GM21723 (cell line): ENCODE data around the gene FOLH1.
A peak's percentile ranks its signal among the peaks of the same experiment; 100 is the strongest.
"Not testable (repeated sequence)": the region's sequence is repeated elsewhere in the genome, so short reads cannot be mapped to it uniquely, and the experiment has no call there.

Experiments
- ATAC-seq: cut with Tn5 transposase; IDR thresholded peaks from one replicate; pipeline ENCODE4 v1.9.1; 2021; ENCODE audit warnings: mild to moderate bottlenecking, moderate library complexity; ENCODE audit not compliant: unreplicated experiment

The FOLH1 gene

DNA sequence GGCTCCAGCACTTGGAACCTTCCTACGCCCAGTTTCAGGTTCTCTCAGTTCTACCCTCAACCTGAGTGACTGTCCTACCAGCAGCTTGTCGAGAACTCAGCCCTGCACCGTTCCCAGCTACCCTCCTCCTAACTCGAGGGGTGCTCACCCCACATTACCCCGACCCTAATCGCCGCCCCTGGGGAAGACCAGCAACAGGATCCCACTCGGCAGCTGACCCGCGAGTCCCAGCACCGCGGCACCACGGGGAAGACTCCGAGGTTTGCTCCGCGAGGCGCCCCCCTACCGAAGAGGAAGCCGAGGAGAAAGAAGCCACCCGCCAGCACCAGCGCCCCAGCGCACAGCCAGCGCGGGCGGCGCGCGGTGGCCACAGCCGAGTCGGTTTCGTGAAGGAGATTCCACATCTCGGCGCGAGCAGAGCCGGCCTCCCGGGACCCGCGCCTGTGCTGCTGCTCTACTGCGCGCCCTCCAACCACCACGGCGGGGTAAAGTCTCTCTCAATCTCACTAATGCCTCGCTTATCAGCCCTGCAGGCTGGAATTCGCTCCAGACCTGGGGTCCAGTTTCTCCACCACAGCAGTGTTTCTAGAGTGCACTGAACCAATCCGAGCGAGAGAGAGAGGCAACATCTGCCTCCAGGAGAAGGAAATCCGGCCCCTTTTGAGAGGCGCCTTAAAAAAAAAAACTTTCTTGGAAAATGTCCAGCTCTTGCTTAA is at the start of gene FOLH1:
Gene FOLH1 (minus strand): TSS at position 597 of the 716 bp plus-strand sequence. CDS start 193 bp downstream, at position 404.
- peak; percentile 62 for ATAC-seq

DNA sequence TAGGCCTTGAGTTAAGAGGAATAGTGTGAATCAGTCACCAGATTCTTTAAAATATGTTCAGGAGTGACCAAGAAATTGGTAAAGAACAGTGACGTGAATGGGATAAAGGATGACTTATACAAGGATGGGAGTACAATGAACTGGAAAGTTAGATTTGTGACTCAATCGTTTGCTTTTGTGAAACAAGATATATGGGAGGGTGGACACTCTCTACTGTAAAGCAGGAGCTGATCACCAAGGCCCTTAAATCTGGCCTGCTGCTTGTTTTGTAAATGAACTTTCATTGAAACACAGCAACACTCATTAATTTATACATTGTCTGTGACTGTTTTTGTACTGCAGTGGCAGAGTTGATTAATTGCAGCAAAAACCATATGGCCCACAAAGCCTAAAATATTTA is 46.7 kb upstream of the FOLH1 start:
- not testable (repeated sequence) for ATAC-seq

DNA sequence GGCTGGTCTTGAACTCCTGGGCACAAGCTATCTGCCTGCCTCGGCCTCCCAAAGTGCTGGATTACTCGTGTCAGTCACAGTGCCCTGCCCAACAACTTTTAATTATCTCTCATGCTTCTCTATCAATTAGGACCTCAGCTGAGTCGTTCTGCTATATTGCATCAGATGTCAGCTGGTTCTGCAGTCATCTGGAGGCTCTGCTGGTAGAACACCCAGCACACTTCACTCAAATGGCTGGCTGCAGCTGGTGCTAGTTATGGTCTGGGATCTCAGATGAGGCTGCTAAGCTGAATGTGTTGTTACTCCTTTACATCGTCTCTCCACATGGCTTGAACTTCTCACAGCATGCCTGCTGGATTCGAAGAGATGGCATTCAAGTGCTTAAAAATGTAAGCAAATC is 42.8 kb upstream of the FOLH1 start:
- not testable (repeated sequence) for ATAC-seq

DNA sequence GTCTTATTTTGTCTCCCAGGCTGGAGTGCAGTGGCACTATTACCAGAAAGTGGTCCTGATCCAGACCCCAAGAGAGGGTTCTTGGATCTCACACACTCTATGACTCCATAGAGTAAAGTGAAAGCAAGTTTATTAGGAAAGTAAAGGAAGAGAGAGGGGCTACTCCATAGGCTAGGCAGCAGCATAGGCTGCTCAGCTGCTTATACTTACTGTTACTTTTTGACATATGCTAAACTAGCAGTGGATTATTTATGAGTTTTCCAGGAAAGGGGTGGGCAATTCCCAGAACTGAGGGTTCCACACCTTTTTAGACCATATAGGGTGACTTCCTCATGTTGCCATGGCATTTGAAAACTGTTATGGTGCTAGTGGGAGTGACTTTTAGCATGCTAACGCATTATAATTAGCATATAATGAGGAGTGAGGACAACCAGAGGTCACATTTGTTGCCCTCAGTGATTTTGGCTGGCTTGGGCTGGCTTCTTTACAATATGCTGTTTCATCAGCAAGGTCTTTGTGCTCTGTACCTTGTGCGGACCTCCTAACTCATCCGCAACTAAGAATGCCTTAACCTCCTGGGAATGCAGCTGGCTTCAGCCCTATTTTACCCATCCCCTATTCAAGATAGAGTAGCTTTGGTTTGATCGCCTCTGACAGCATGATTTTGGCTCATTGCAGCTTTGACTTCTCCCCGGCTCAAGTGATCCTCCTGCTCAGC is 42.2 kb upstream of the FOLH1 start:
- not testable (repeated sequence) for ATAC-seq

DNA sequence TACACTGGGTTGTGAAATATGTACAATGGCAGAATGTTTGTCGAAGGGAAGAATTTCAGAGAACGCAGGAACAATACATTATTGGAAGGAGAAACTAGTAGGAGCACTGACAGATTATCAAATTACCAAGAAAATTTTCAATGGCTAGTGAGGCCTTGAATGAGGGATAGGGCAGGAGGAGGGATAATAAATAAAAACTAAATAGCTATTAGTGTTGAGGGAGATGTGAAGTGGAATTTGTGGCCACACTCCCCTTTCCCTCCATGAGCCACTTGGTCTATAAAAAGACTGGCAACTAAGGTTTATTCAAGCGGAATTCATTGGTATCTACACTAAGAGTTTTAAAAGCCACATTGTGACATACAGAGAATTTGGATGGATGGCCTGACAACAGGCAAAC is 41.0 kb upstream of the FOLH1 start:
- not testable (repeated sequence) for ATAC-seq

DNA sequence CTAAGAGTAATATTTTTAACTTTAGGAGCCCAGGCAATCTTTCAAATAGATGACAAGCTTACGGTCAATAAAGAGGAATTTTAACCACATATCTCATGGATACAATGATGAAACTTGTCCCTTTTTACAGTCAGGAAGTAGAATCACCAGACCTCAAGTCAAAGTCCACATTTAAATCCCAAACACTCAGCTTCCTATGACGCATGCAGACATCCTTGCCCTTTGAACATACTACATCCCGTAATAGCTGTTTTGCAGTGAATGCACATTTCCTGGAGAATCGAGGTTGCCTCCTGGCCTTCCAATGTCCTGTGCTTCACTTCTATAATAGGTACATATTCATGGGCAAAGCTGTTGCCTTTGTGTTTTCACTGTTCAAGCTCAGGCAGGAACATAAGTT is 25.3 kb upstream of the FOLH1 start:
- ATAC-seq, result not testable (repeated sequence)

DNA sequence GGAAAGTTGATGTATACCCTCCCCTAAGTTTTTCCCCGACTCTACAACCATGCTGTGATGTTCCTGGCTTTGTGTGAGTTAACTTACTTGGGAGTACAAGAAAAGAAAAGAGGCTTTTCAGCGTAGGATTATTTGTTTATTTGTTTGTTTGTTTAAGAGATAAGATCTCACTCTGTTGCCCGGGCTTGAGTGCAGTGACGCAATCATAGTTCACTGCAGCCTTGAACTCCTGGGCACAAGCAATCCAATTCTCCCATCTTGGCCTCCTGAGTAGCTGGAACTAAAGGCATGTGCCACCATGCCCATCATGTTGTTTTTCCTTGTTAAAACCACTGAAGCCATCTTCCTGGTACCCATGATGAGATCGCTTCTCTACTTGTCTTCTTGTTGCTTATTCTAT is 24.6 kb upstream of the FOLH1 start:
- not testable (repeated sequence) for ATAC-seq

DNA sequence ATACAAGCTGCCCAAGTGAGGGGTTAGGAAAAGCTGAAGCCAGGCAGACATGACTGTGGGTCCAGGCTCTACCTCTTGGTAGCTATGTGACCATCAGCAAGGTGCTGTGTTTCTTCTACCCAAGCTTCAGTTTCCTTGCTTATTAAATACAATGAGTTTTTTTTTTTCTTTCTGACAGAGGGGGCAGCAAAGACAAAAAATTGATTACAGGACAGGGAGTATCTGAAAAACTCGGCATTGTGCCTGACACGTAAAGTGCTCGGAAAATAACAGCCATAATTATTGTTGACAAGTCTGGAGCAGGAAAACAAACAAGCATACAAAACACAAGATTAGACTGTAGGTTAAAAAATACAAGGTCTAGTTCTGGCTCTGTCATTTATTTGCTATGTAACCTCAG is 23.3 kb upstream of the FOLH1 start:
- ATAC-seq, result not testable (repeated sequence)

DNA sequence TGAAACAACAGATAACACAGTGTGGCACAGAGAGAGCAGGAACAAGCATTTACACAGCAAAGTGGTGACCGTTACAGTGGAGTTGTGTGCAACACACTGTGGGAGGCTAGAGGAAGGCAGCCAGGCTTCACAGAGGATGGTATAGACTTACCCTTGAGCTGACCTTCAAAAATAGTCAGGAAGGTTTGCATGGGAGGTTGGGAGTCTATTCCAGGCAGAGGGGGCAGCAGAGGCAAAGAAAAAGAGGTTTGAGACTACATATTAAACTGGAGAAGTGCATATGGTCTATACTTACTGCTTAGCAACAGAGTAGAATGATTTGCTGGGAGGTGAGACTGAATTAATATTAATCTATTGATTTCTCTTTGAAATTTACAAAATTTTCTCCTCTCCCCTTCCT is 22.1 kb upstream of the FOLH1 start:
- not testable (repeated sequence) for ATAC-seq

DNA sequence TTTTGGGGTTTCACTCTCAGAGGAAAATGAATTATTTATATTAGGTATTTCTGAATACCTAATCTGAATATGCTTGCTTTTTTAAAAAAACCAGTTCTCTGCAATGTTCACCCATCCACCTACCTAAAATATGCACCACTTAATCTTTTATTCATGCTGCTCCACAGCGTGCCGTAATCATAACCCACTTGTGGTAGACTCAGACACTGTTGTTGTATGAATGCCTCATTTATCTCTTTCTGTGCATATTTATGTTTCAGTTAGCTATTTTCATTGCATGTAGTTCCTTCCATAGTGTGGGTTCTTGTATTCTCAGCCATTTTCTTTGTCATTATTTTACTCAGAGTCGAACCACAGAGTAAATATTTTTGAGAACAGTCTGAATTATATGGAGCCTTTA is 21.6 kb upstream of the FOLH1 start:
- ATAC-seq, result not testable (repeated sequence)

DNA sequence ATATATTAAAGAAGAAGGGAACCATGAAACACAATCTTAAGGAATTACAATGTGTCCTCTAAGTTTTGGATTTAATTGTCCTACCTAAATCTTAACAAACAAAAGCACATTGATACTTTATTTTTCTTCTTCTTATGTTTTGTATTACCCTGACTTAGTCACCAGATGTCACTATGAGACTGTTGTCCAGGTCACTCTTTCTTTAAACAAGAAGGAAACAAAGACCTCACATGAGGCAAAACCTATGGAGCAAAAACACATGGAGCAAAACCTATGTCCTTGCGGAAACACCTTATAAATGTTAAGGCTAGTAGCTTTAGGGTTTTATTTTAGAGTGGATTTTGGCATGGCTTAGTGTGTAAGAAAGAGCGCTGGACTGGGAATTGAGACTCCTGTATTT is 20.7 kb upstream of the FOLH1 start:
- not testable (repeated sequence) for ATAC-seq

DNA sequence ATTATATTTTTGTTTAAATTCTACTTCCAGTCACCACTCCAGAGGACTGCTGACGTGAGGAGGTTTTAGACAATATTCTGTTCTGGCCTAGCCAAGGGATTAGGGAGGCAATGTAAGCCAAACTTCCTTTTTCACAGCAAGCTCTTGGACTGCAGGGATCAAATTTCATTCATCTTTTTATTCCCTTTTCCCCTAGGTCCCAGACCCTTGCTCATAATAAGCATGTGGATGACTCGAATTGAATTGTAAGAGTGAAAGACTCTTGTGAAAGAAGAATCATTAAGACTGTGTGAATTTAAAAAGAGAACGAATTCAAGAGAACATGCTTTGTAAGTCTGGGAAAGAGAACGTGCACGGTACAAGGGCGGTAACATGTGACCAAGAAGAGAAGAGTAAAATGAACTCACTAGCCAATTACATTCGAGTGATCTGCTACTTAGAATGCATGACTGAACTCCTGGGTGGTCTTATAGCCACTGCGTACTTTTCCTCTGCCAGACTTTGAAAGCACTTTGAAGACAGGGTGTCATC is 16.9 kb upstream of the FOLH1 start:
- ATAC-seq, result not testable (repeated sequence)

DNA sequence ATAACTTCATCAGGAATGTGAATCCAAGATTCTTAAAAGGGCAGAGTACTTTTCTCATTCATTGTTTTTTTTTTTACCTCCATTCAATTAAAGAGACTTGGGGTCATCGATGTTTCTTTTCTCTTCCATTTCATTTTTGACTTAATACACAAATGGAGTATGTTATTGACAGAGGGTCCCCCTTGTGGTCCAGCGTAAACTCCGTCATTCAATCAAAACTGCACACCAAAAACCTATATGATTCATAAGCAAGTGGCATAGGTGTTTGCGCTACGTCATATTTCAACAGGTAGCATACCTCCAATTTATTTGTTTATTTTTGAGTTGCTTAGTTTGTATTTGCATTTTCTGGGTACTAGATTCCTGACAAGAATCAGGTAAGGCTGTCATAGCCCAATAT is 12.7 kb upstream of the FOLH1 start:
- no peak for ATAC-seq

DNA sequence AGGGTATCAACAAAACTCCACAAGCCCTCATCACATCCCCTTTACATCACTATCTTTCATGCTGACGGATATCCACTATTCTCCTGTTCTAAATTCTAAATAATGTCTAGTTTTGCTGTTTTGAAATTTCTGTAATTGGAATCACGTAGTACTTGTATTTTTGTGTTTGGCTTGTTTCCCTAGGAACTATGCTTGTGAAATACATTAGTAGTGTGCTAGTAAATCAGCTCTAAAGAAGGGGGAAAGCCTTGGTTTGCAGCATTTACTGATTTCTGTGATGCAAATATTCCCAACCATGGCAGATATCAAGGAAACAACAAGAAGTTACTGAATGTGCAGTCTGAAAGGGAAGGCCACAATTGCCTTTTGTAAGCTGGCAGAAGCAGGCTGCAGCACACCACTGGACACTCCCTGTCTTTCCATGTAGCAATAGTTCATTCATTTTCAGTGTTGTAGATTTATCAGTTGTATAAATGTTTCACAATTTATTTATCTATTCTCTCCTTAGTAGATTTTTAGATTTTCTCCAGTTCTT is 4.7 kb upstream of the FOLH1 start:
- ATAC-seq, result no peak

DNA sequence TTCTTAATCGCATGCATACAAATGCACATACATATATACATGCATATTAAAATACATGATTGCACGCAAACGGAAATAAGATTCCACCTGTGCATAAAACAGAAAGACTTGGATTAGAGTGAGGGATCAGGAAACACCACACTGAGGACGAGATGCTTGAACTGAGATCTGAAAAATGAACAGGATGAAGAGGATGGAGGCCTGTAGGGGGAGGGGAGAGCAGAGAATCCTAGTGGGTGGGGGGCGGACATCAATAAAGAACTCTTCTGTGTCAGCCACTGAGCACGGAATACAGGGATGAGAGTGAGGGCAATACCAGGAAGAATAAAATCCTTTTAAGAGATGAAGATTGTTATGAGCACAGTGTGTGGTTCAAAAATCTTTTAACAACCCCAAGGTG is 1.4 kb downstream of the FOLH1 start:
- not testable (repeated sequence) for ATAC-seq

DNA sequence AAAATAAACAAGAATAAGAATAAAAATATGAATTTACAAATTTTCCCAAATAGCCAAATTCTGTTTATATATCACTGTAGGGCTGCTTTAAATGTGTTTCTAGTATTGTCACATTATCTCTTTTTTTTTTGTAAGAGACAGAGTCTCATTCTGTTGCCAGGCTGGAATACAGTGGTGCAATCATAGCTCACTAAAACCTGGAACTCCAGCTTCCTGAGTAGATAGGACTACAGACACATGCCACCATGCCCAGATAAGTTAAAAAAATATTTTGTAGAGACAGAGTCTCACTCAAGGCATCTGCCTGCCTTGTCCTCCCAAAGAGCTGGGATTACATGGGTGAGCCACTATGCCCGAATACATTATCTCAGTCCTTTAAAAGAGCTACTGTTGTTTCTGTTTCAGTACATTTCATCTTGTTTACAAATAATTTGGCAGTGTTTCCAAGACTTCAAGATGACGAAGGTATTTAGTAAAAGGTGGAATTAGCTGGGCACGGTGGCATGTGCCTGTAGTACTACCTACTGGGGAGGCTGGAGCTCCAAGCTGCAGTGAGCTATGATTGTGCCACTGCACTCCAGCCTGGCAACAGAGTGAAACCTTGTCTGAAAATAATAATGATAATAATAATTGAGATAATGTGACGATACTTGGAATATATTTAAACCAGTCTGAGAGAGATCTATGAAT is 6.0 kb downstream of the FOLH1 start:
- ATAC-seq, result no peak

DNA sequence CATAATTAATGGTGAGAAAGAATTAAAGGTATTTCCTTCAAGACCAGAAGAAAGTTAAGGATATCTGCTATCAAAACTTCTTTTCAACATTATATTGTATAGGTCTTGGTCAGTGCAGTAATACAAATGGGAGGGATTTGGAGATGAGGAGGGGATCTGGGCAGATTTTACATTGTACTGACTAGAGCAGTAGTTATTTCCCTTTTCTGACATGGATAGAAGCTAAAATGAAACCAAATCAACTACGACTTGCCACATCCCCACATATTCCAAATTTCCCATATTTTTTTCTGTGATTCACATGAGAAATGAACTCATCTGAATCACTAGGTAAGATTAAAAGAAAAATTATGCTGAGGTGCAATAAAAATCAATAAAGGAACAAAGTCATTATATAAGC is 11.6 kb downstream of the FOLH1 start:
- ATAC-seq, result not testable (repeated sequence)

DNA sequence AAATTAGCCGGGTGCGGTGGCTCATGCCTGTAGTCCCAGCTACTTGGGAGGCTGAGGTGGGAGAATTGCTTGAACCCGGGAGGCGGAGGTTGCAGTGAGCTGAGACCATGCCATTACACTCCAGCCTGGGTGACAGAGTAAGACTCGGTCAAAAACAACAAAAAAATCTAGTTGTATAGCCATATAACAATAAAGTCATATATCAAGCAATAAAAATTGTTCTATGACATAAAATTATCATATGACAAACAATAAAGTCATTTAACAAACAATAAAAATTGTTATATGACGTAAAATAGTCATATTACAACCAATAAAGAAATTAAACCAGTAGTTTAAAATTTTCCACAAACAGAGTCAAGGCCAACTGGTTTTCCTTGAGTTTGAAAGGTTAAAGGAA is 12.4 kb downstream of the FOLH1 start:
- ATAC-seq, result not testable (repeated sequence)

DNA sequence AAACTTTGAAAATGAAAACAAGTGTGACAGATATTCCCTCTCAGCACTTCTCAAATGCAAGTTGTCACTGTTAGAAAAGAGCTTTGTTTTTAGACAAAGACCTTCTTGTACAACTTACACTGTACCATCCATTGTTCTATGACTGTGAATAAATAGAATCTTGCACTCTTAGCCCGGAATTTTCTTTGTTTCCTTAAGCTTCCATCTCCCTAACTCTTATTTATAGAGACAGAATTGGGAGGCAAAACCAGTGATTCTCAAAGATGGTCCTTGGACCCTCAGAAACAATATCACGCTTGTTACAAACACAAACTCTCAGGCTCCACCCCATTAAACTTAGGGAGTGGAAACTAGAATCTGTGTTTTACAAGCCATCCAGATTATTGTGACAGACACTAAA is 18.1 kb downstream of the FOLH1 start:
- not testable (repeated sequence) for ATAC-seq

DNA sequence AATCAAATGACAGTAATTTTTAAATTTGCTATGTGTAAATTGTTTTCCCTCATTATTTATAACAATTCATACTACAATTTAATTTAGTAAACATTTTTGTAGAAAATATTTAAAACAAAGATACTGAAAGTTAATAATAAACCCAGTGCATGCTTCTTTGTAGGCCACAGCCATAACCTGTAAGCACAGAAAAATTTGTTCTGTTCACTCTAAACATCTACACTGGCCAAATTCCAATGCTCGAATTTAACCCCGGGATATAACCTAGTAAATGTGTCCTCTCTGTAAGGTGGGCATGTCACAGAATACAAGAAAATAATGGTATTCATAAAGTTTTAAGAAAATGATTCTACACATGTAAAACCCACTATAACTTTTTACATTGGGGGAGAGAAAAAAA is 22.2 kb downstream of the FOLH1 start:
- not testable (repeated sequence) for ATAC-seq

DNA sequence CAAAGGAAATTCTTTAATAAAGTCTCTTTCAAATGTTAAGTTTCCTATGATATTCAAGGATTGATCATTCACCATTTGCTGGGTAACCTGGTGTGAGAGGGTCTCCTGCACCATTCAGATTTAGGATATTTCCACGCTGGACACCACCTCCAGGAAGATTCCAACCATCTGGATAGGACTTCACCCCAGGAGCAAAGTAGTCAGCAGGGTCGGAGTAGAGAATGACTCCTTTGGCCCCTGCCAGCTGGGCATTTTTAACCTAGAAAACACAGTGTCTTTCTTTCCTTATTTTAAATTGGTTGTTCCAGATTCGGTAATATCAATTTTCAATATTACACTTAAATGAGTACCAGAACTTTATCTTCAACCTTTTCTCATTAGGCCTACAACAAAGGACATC is 22.8 kb downstream of the FOLH1 start:
- not testable (repeated sequence) for ATAC-seq
